ENCODE results near the gene DNMT3A. TPM values are rescaled to one million over a fixed set of nuclear protein-coding genes. Genes with fewer than 3 reads are reported as not detected.
A peak's percentile ranks its signal among the peaks of the same experiment; 100 is the strongest.

The DNMT3A gene
- total RNA-seq, 1 donor from 2014 or later: 58.1 TPM

DNA sequence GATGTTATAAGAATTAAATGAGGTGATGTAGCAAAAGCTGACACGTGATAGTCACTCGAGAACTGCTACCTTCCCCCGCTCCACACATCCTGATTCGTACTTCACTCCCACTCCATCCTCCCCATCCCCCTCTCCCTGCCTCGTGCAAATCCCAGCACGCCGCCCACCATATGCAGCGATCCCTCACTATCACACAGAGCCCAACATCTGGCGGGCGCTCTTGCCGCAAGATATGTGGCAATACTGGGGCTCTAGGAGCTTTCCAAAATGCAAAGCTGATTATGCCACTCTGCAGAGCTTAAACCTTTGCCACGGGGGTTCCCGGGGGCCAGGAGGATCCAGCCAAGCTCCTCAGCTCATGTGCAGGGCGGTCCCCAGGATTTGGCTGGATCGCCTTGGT, 37.4 kb downstream of the DNMT3A start:
- FAIRE-seq (no peak), DNase-seq (ENCODE audit: low read depth) (no peak)
- TF ChIP-seq CTCF (IDR thresholded peaks at IDR 0.05; ENCODE audit: insufficient read depth, low read depth, low read length) (no peak), EZH2 (IDR thresholded peaks at IDR 0.05; ENCODE audit: insufficient read depth, low read length) (no peak)
- Histone ChIP-seq H3K27ac (ENCODE audit: low read depth, low read length) (no peak overlapping the region), H3K4me3 (ENCODE audit: insufficient read depth, low read depth, low read length) (no peak overlapping the region), H3K4me1 (ENCODE audit: insufficient read depth, low read length) (peaks cover 13% of the 10 kb centered on the region), H3K9ac (ENCODE audit: low read length) (no peak overlapping the region), H4K20me1 (ENCODE audit: insufficient read depth, low read length) (peaks cover 66% of the 10 kb centered on the region), H3K4me2 (ENCODE audit: low read length) (no peak overlapping the region), H3K79me2 (ENCODE audit: insufficient read depth, low read length) (no peaks in the 10 kb centered on the region), H2AFZ (ENCODE audit: low read depth, low read length) (no peak overlapping the region), H3K9me3 (ENCODE audit: insufficient read depth, low read depth, low read length) (no peaks in the 10 kb centered on the region), H3K27me3 (ENCODE audit: insufficient read depth, low read length) (no peaks in the 10 kb centered on the region), H3K36me3 (ENCODE audit: insufficient read depth, low read length) (no peaks in the 10 kb centered on the region)
- Mint-ChIP-seq H3K9me3 (ENCODE audit: unreplicated experiment) (no peaks in the 10 kb centered on the region), H3K4me1 (ENCODE audit: low read depth, unreplicated experiment) (peaks cover 32% of the 10 kb centered on the region), H3K27ac (ENCODE audit: unreplicated experiment) (peak overlapping the region; percentile 6), H3K4me3 (ENCODE audit: unreplicated experiment) (no peak overlapping the region), H3K27me3 (ENCODE audit: low read depth, unreplicated experiment) (no peaks in the 10 kb centered on the region), H3K36me3 (ENCODE audit: low read depth, unreplicated experiment) (peaks cover 6% of the 10 kb centered on the region)

DNA sequence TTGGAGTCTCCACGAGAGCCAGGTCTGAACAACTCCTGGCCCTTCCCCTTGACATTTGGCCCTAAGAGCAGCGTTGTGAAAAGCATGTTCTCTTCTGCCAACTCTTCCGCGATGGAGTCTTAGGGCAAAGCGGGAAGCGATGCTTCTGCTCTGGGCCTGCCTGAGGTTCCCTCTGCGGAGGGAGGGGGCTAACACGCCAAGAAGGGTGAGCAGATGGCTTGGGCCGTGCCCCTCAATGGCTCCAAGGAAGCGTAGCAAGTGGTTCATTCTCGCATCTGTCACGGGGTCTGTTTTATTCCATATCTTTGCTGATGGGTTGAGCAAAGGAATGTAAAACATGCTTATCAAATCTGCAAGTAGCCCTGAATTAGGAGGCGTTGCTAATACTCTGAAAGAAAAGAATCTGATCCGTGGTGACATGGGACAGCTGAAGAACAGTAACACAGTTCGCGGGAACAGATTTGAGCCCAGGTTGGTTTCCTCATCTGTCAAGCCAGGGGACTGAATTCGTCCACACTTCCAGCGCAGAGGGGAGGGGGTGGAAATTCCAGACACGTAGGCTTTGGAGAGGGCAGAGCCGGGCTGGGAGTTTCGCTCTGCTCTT, 38.0 kb downstream of the DNMT3A start:
- Histone ChIP-seq H3K4me3 (ENCODE audit: insufficient read depth, low read depth, low read length) (no peak overlapping the region), H3K4me2 (ENCODE audit: low read length) (no peak overlapping the region), H3K9me3 (ENCODE audit: insufficient read depth, low read depth, low read length) (no peaks in the 10 kb centered on the region), H3K4me1 (ENCODE audit: insufficient read depth, low read length) (peaks cover 13% of the 10 kb centered on the region), H3K36me3 (ENCODE audit: insufficient read depth, low read length) (no peaks in the 10 kb centered on the region), H3K9ac (ENCODE audit: low read length) (no peak overlapping the region), H4K20me1 (ENCODE audit: insufficient read depth, low read length) (peaks cover 60% of the 10 kb centered on the region), H3K27me3 (ENCODE audit: insufficient read depth, low read length) (no peaks in the 10 kb centered on the region), H3K27ac (ENCODE audit: low read depth, low read length) (no peak overlapping the region), H3K79me2 (ENCODE audit: insufficient read depth, low read length) (no peaks in the 10 kb centered on the region), H2AFZ (ENCODE audit: low read depth, low read length) (no peak overlapping the region)
- Mint-ChIP-seq H3K36me3 (ENCODE audit: low read depth, unreplicated experiment) (peaks cover 6% of the 10 kb centered on the region), H3K4me1 (ENCODE audit: low read depth, unreplicated experiment) (peaks cover 32% of the 10 kb centered on the region), H3K27me3 (ENCODE audit: low read depth, unreplicated experiment) (no peaks in the 10 kb centered on the region), H3K9me3 (ENCODE audit: unreplicated experiment) (no peaks in the 10 kb centered on the region), H3K27ac (ENCODE audit: unreplicated experiment) (no peak overlapping the region), H3K4me3 (ENCODE audit: unreplicated experiment) (no peak overlapping the region)
- FAIRE-seq (no peak), DNase-seq (ENCODE audit: low read depth) (no peak)
- TF ChIP-seq CTCF (IDR thresholded peaks at IDR 0.05; ENCODE audit: insufficient read depth, low read depth, low read length) (no peak), EZH2 (IDR thresholded peaks at IDR 0.05; ENCODE audit: insufficient read depth, low read length) (no peak)

DNA sequence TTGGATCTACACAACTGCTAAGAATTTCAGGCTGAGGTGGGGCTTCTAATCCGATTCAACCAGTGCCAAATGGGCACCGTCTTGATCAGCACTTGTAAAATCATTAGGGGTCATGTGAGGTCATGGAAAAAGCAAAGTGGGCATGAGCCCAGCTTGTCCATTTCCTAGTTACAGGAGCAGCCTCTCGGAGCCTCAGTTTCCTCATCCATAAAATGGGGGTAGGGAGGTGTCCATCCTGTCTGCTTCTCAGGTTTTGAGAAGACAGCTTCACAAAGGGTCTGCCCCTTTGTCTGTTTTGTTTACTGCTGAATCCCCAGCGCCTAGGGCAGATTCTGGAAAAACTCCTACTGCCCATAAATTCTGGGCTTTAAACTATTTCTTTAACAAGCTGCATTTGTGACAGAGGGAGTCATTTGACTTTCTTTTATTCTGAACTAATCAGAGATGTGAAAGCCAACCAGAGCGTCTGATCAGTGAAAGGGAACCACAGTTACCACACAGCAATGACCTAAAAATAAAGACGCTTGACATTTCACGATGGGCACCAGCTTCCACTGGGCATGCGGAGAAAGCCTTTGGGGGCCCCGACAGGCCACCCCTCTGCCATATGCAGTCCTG, 38.9 kb downstream of the DNMT3A start:
- peaks cover 53% of the 10 kb centered on the region for H4K20me1 ChIP-seq (ENCODE audit: insufficient read depth, low read length)
- Mint-ChIP-seq H3K36me3 (ENCODE audit: low read depth, unreplicated experiment) (peaks cover 2% of the 10 kb centered on the region), H3K27ac (ENCODE audit: unreplicated experiment) (no peak overlapping the region), H3K9me3 (ENCODE audit: unreplicated experiment) (no peaks in the 10 kb centered on the region), H3K27me3 (ENCODE audit: low read depth, unreplicated experiment) (no peaks in the 10 kb centered on the region), H3K4me1 (ENCODE audit: low read depth, unreplicated experiment) (peaks cover 32% of the 10 kb centered on the region), H3K4me3 (ENCODE audit: unreplicated experiment) (no peak overlapping the region)
- H3K27me3 ChIP-seq (ENCODE audit: insufficient read depth, low read length): no peaks in the 10 kb centered on the region
- H3K9me3 ChIP-seq (ENCODE audit: insufficient read depth, low read depth, low read length): no peaks in the 10 kb centered on the region
- H3K27ac ChIP-seq (ENCODE audit: low read depth, low read length): no peak overlapping the region
- DNase-seq (ENCODE audit: low read depth) (no peak), FAIRE-seq (no peak)
- TF ChIP-seq CTCF (IDR thresholded peaks at IDR 0.05; ENCODE audit: insufficient read depth, low read depth, low read length): no peak
- no peak for TF ChIP-seq EZH2 (IDR thresholded peaks at IDR 0.05; ENCODE audit: insufficient read depth, low read length)
- H3K9ac ChIP-seq (ENCODE audit: low read length): no peak overlapping the region
- no peak overlapping the region for H2AFZ ChIP-seq (ENCODE audit: low read depth, low read length)
- peaks cover 13% of the 10 kb centered on the region for H3K4me1 ChIP-seq (ENCODE audit: insufficient read depth, low read length)
- H3K79me2 ChIP-seq (ENCODE audit: insufficient read depth, low read length): no peaks in the 10 kb centered on the region
- no peaks in the 10 kb centered on the region for H3K36me3 ChIP-seq (ENCODE audit: insufficient read depth, low read length)
- H3K4me3 ChIP-seq (ENCODE audit: insufficient read depth, low read depth, low read length): no peak overlapping the region
- H3K4me2 ChIP-seq (ENCODE audit: low read length): no peak overlapping the region
